SK-N-SH (cell line): ENCODE measurements around the gene PTPRG. TPM values are rescaled to one million over a fixed set of nuclear protein-coding genes. Genes with fewer than 3 reads are reported as not detected.

ENCODE experiments used
- CTCF ChIA-PET: fragments of 300-600, 350-600 bp; formaldehyde crosslinking; extraction: SDS; loops from one replicate; lab custom pipeline; 2021; lab: Yijun Ruan, JAX
- POLR2A ChIA-PET: fragments of 350-600 bp; sonication (Branson Sonifier 250); formaldehyde crosslinking; extraction: SDS; loops from one replicate; lab custom pipeline; 2020; ENCODE audit warnings: antibody characterized with exemption, inconsistent platforms; lab: Yijun Ruan, JAX
- DNase-seq: peaks from one replicate; pipeline ENCODE4 v3.0.0; 2012
- H2AFZ ChIP-seq: fragments of 200-600 bp; sonication (generic); 2 replicates; pipeline ENCODE4 v1.8.1; 2016; ENCODE audit warnings: antibody characterized with exemption, mild to moderate bottlenecking, low read depth
- H3F3A ChIP-seq: fragments of 200-600 bp; sonication (generic); replicated peaks from 2 replicates; pipeline ENCODE3; 2016; ENCODE audit warnings: antibody characterized with exemption, mild to moderate bottlenecking; ENCODE audit not compliant: insufficient read depth
- H3K27ac ChIP-seq, 2 experiments: fragments of 200-500 bp in 1 of 2; fragments of 200-600 bp in 1 of 2; sonication (Bioruptor generic) in 1 of 2; sonication (generic), shearing (Covaris generic) in 1 of 2; 2 replicates each; pipeline versions ENCODE4 v1.5.1 to v1.6.1; 2014 to 2016; ENCODE audit warnings: low read depth in 2 of 2, inconsistent platforms in 1 of 2, low read length in 1 of 2, mild to moderate bottlenecking in 1 of 2, mixed read lengths in 1 of 2
- H3K27me3 ChIP-seq: fragments of 200-600 bp; sonication (generic), shearing (Covaris generic); 2 replicates; pipeline ENCODE4 v1.6.1; 2016; ENCODE audit warnings: mixed run types; ENCODE audit not compliant: insufficient read depth
- H3K36me3 ChIP-seq, 2 experiments: fragments of 200-500 bp in 1 of 2; fragments of 200-600 bp in 1 of 2; sonication (Bioruptor generic) in 1 of 2; sonication (generic) in 1 of 2; replicated peaks in 1 of 2; 2 replicates each; pipeline versions ENCODE3 to v1.5.1; 2014 to 2016; ENCODE audit warnings: low read length in 1 of 2, mild to moderate bottlenecking in 1 of 2; ENCODE audit not compliant: insufficient read depth in 2 of 2, control insufficient read depth in 1 of 2
- H3K4me1 ChIP-seq, 2 experiments: fragments of 200-500 bp in 1 of 2; fragments of 200-600 bp in 1 of 2; sonication (Bioruptor generic) in 1 of 2; sonication (generic), shearing (Covaris generic) in 1 of 2; 2 replicates each; pipeline versions ENCODE4 v1.5.1 to v1.6.1; 2014 to 2016; ENCODE audit warnings: low read depth in 1 of 2, low read length in 1 of 2, mixed run types in 1 of 2; ENCODE audit not compliant: insufficient read depth in 2 of 2, control insufficient read depth in 1 of 2
- H3K4me2 ChIP-seq: fragments of 200-600 bp; sonication (generic), shearing (Covaris generic); 2 replicates; pipeline ENCODE4 v1.6.1; 2017; ENCODE audit warnings: mixed run types
- H3K4me3 ChIP-seq, 2 experiments: fragments of 200-500 bp in 1 of 2; fragments of 200-600 bp in 1 of 2; sonication (Bioruptor generic) in 1 of 2; sonication (generic), shearing (Covaris generic) in 1 of 2; 2 replicates each; pipeline versions ENCODE4 v1.5.1 to v1.8.1; 2014 to 2016; ENCODE audit warnings: low read depth in 2 of 2, inconsistent platforms in 1 of 2, low read length in 1 of 2, mild to moderate bottlenecking in 1 of 2, mixed read lengths in 1 of 2, moderate library complexity in 1 of 2
- H3K79me2 ChIP-seq: fragments of 200-600 bp; sonication (generic); 2 replicates; pipeline ENCODE4 v1.8.1; 2017; ENCODE audit warnings: mild to moderate bottlenecking; ENCODE audit not compliant: insufficient read depth
- H3K9ac ChIP-seq: fragments of 200-600 bp; sonication (generic); 2 replicates; pipeline ENCODE4 v1.6.1; 2017; ENCODE audit warnings: mixed run types
- H3K9me2 ChIP-seq: fragments of 200-600 bp; sonication (generic); 2 replicates; pipeline ENCODE4 v1.6.1; 2017; ENCODE audit warnings: mixed run types
- H3K9me3 ChIP-seq: fragments of 200-600 bp; sonication (generic); 2 replicates; pipeline ENCODE4 v1.6.1; 2017; ENCODE audit warnings: mixed run types, mild to moderate bottlenecking, moderate library complexity
- H4K20me1 ChIP-seq: fragments of 200-600 bp; sonication (generic); 2 replicates; pipeline ENCODE4 v1.6.1; 2017; ENCODE audit warnings: mild to moderate bottlenecking, mixed run types; ENCODE audit not compliant: insufficient read depth
- CHD2 ChIP-seq: fragments of 150-350 bp; IDR thresholded peaks from 2 replicates; pipeline ENCODE4 v1.6.1; 2018; ENCODE audit warnings: low read length; ENCODE audit not compliant: partially characterized antibody
- CTCF ChIP-seq: fragments of 200-600 bp; sonication (generic); IDR thresholded peaks from 2 replicates; pipeline ENCODE4 v1.6.1; 2017; ENCODE audit warnings: antibody characterized with exemption, mild to moderate bottlenecking, moderate library complexity
- ELF1 ChIP-seq: IDR thresholded peaks from 2 replicates; pipeline ENCODE4 v1.4.0; 2012
- EZH2phosphoT487 ChIP-seq: fragments of 200-600 bp; sonication (generic); IDR thresholded peaks from 2 replicates; pipeline ENCODE4 v1.6.1; 2017; ENCODE audit warnings: low read depth, mixed run types, mild to moderate bottlenecking, antibody characterized with exemption, moderate library complexity, borderline replicate concordance
- FOSL2 ChIP-seq: IDR thresholded peaks from 2 replicates; pipeline ENCODE4 v1.4.0; 2012; ENCODE audit warnings: low read depth, mild to moderate bottlenecking, moderate library complexity, borderline replicate concordance
- FOXM1 ChIP-seq: IDR thresholded peaks from 2 replicates; pipeline ENCODE4 v1.4.0; 2012; ENCODE audit warnings: low read depth, mild to moderate bottlenecking
- GATA2 ChIP-seq: sonication (generic); formaldehyde crosslinking; IDR thresholded peaks from 2 replicates; pipeline ENCODE4 v1.5.0; 2020; ENCODE audit warnings: mild to moderate bottlenecking, missing genetic modification reagents
- IRF3 ChIP-seq: fragments of 150-350 bp; IDR thresholded peaks from 2 replicates; pipeline ENCODE4 v1.6.1; 2016; ENCODE audit warnings: mild to moderate bottlenecking, low read depth, low read length
- JUND ChIP-seq: IDR thresholded peaks from 2 replicates; pipeline ENCODE4 v1.4.0; 2012
- MAX ChIP-seq: IDR thresholded peaks from 2 replicates; pipeline ENCODE4 v1.4.0; 2012; ENCODE audit warnings: low read depth
- MEF2A ChIP-seq: IDR thresholded peaks from 2 replicates; pipeline ENCODE4 v1.4.0; 2012; ENCODE audit warnings: low read depth, borderline replicate concordance
- MXI1 ChIP-seq: IDR thresholded peaks from 2 replicates; pipeline ENCODE4 v1.6.1; 2012; ENCODE audit warnings: mild to moderate bottlenecking, low read depth, low read length, improper control_type of control experiment
- NFIC ChIP-seq: IDR thresholded peaks from 2 replicates; pipeline ENCODE4 v1.4.0; 2012; ENCODE audit warnings: borderline replicate concordance
- NRF1 ChIP-seq: IDR thresholded peaks from 2 replicates; pipeline ENCODE4 v1.6.1; 2012; ENCODE audit warnings: low read depth, mild to moderate bottlenecking, low read length
- POLR2AphosphoS5 ChIP-seq: IDR thresholded peaks from 2 replicates; pipeline ENCODE4 v1.6.1; 2012; ENCODE audit warnings: low read depth, low read length
- RAD21 ChIP-seq: IDR thresholded peaks from 2 replicates; pipeline ENCODE4 v1.6.1; 2012; ENCODE audit warnings: mild to moderate bottlenecking, low read length
- SIN3A ChIP-seq: IDR thresholded peaks from 2 replicates; pipeline ENCODE4 v1.6.1; 2012; ENCODE audit warnings: low read depth, mild to moderate bottlenecking, low read length, moderate library complexity, borderline replicate concordance
- SMC3 ChIP-seq: IDR thresholded peaks from 2 replicates; pipeline ENCODE4 v1.6.1; 2012; ENCODE audit warnings: low read depth, low read length, improper control_type of control experiment
- WGBS: methylation state at CpG from one replicate; pipeline ENCODE4 v1.1.6; 2017; ENCODE audit warnings: low lambda C conversion rate; 5-methylcytosine and 5-hydroxymethylcytosine counted together
- polyA plus RNA-seq, 3 experiments: library from polyadenylated mRNA; depleted of rRNA; stranded (reverse); fragments of >200 nt; gene quantifications; 2 replicates each; pipeline ENCODE4 v1.2.3, GENCODE V29; 2012

PTPRG gene
- polyA plus RNA-seq, 1 of the 3 experiments (the other 2 are of a cell fraction): 14.1 TPM

- CTCF ChIA-PET: interaction anchor here (0.7 to 5.4 kb wide), 11 partner anchors 8 to 273 kb away, joined by 3 to 30 read pairs (median 3); no protein-coding TSS in a partner anchor
Observed at GRCh38 chr3:62131620-62132019, 570.2 kb downstream of the PTPRG start.

GRCh38 chr3:62132027-62132602 lies 570.7 kb downstream of the PTPRG start:
- CTCF ChIA-PET: interaction anchor here (1.0 to 5.4 kb wide), 7 partner anchors 14 to 273 kb away, joined by 3 to 30 read pairs (median 4); no protein-coding TSS in a partner anchor
- 78% methylated on average over 3 of the region's 3 CpGs for WGBS

More at GRCh38 chr3:62131620-62132019, 570.2 kb downstream of the PTPRG start:
- DNase-seq: peak; percentile 28
- Histone ChIP-seq H2AFZ (no peak overlapping the region), H3K4me3 (no peak overlapping the region; a peak in 1 of 4 replicates), H3K27me3 (no peaks in the 10 kb centered on the region), H3K79me2 (no peaks in the 10 kb centered on the region), H3F3A (no peaks in the 10 kb centered on the region), H3K36me3 (no peaks in the 10 kb centered on the region), H3K9me3 (no peaks in the 10 kb centered on the region), H4K20me1 (0 out of 2 replicates have a peak, but pooled peaks cover 3% of the 10 kb centered on the region), H3K9me2 (no peaks in the 10 kb centered on the region), H3K27ac (no peak overlapping the region), H3K4me2 (no peak overlapping the region), H3K9ac (no peak overlapping the region), H3K4me1 (peaks cover 0 to 7% of the 10 kb centered on the region in 2 experiments; a peak in 2 of 4 replicates)
- POLR2A ChIA-PET: no interaction called here
- TF ChIP-seq SIN3A: no peak
- peak; percentile 67 for TF ChIP-seq CTCF
- peak; percentile 43 for TF ChIP-seq SMC3
- peak; percentile 63 for TF ChIP-seq RAD21
- 74% methylated on average over 3 of the region's 3 CpGs for WGBS

More at GRCh38 chr3:62132027-62132602, 570.7 kb downstream of the PTPRG start:
- Histone ChIP-seq H4K20me1 (0 out of 2 replicates have a peak, but pooled peaks cover 3% of the 10 kb centered on the region), H3K27ac (no peak overlapping the region), H2AFZ (no peak overlapping the region), H3K27me3 (no peaks in the 10 kb centered on the region), H3K4me3 (no peak overlapping the region), H3K9ac (no peak overlapping the region), H3K4me2 (no peak overlapping the region), H3K79me2 (no peaks in the 10 kb centered on the region), H3F3A (no peaks in the 10 kb centered on the region), H3K36me3 (no peaks in the 10 kb centered on the region), H3K9me3 (no peaks in the 10 kb centered on the region), H3K9me2 (no peaks in the 10 kb centered on the region), H3K4me1 (peaks cover 0 to 7% of the 10 kb centered on the region in 2 experiments; a peak in 2 of 4 replicates)
- DNase-seq: no peak
- POLR2A ChIA-PET: no interaction called here
- no peak for TF ChIP-seq MAX
- TF ChIP-seq EZH2phosphoT487: no peak
- TF ChIP-seq CHD2: no peak
- no peak for TF ChIP-seq JUND
- no peak for TF ChIP-seq FOSL2
- no peak for TF ChIP-seq NRF1
- no peak for TF ChIP-seq IRF3
- no peak for TF ChIP-seq ELF1
- TF ChIP-seq GATA2 (CRISPR knock-in tag): no peak
- TF ChIP-seq FOXM1: no peak
- no peak for TF ChIP-seq NFIC
- no peak for TF ChIP-seq MXI1
- TF ChIP-seq POLR2AphosphoS5: no peak
- no peak for TF ChIP-seq MEF2A
- TF ChIP-seq SMC3: no peak
